ENCODE results near the gene ADCYAP1R1.

DNA sequence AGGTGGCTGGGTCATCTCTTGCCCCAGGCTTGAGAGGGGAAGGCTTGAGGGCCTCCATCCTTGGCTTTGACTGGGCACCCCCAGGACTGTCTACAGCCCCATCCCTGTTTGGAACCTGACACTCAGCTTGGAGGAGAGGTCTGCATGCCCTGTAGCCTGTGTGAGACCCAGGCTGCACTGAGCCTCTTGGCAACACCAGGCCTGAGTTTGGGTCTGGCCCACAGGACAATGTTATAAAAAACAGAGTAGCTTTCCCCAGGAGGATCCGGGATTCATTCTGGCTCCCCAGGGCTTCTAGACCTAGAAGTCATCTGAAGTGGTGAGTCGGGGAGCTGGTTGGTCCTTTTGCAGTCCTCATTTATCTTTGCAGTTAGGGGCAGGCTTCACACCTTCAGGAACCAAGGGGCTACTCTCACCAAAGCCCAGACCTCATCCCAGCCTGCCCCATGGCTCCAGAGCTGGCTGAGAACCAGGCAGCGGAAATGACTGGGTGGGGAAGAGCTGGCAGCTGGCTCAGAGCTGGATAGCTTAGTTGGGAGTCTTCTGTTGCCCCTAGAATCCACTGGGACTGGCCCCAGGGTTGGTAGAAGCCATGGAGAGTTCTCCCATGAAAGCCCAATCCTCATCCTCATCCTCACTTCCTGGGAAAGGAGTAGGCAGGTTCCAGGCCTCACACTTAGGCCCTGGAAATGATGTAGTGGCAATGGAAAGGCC, 68.8 kb downstream of the ADCYAP1R1 start:
- TF ChIP-seq, protein P1, sequence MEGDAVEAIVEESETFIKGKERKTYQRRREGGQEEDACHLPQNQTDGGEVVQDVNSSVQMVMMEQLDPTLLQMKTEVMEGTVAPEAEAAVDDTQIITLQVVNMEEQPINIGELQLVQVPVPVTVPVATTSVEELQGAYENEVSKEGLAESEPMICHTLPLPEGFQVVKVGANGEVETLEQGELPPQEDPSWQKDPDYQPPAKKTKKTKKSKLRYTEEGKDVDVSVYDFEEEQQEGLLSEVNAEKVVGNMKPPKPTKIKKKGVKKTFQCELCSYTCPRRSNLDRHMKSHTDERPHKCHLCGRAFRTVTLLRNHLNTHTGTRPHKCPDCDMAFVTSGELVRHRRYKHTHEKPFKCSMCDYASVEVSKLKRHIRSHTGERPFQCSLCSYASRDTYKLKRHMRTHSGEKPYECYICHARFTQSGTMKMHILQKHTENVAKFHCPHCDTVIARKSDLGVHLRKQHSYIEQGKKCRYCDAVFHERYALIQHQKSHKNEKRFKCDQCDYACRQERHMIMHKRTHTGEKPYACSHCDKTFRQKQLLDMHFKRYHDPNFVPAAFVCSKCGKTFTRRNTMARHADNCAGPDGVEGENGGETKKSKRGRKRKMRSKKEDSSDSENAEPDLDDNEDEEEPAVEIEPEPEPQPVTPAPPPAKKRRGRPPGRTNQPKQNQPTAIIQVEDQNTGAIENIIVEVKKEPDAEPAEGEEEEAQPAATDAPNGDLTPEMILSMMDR (conservative IDR thresholded peaks at IDR 0.05; ENCODE audit: low read length): no peak
- TF ChIP-seq EZH2phosphoT487 (IDR thresholded peaks at IDR 0.05; ENCODE audit: borderline replicate concordance): no peak
